ENCODE results near the gene RBM10. TPM values are rescaled to one million over a fixed set of nuclear protein-coding genes. Genes with fewer than 3 reads are reported as not detected.

The RBM10 gene
- total and polyA plus RNA-seq, 2 donors (not counting 3 experiments of a cell fraction or from before 2014, with no cell fraction given): 37.3 to 51.5 TPM

DNA sequence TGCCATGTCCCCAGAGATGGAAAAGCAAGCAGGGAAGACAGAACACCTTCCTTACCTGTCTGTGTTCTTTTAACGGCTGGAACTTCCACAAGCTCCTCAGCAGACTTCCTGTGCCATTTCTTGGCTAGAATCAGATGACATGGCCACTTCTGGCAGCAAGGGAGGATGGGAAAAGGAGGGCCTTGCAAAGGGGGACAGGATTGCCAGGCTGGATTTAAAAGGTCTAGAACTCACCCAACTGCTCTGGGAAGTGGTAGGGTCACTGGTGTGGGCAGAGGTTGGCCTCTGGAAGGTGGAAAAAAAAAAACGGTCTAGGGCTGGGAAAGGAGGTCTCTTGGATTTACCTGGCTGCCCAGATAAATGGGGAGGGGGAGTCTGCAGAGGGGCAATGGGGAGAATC is 86.1 kb downstream of the RBM10 start:
- Histone ChIP-seq H3K27ac (ENCODE audit: insufficient read depth, low read depth, low read length) (no peak overlapping the region), H3K4me2 (ENCODE audit: insufficient read depth, low read length) (no peak overlapping the region), H3K9me3 (replicated peaks; ENCODE audit: control insufficient read depth, insufficient read depth, low read length) (no peaks in the 10 kb centered on the region), H3K9ac (replicated peaks; ENCODE audit: extremely low read depth, insufficient read depth, low read length) (no peak overlapping the region), H3K36me3 (ENCODE audit: control insufficient read depth in 2 of 2, extremely low read depth in 1 of 2, insufficient read depth in 2 of 2, low read length in 2 of 2) (peaks cover 2 to 12% of the 10 kb centered on the region in 2 experiments), H3K27me3 (ENCODE audit: control insufficient read depth in 2 of 2, insufficient read depth in 2 of 2, low read length in 2 of 2) (no peaks in the 10 kb centered on the region), H3K4me1 (ENCODE audit: control insufficient read depth, extremely low read depth, insufficient read depth, low read length) (peaks cover 3% of the 10 kb centered on the region), H3K79me2 (ENCODE audit: control insufficient read depth, insufficient read depth, low read length) (peaks cover 8% of the 10 kb centered on the region), H4K20me1 (replicated peaks; ENCODE audit: control insufficient read depth, extremely low read depth, insufficient read depth, low read length) (no peaks in the 10 kb centered on the region), H2AFZ (ENCODE audit: low read depth, low read length) (no peak overlapping the region), H3K4me3 (replicated peaks in 1 of 3; ENCODE audit: insufficient read depth in 1 of 3, low read depth in 1 of 3, low read length in 3 of 3) (no peak overlapping the region), H3K9me1 (replicated peaks; ENCODE audit: control insufficient read depth, extremely low read depth, insufficient read depth, low read length) (no peaks in the 10 kb centered on the region)
- intact Hi-C loops (cut with micrococcal nuclease): loop anchor here (5.0 kb wide), 1 partner anchor 151 kb away; no protein-coding TSS in a partner anchor
- ChIA-PET CTCF (no interaction called here), POLR2A (no interaction called here)
- FAIRE-seq (no peak), DNase-seq (ENCODE audit: low read depth, low spot score) (no peak)
- TF ChIP-seq, protein P1, sequence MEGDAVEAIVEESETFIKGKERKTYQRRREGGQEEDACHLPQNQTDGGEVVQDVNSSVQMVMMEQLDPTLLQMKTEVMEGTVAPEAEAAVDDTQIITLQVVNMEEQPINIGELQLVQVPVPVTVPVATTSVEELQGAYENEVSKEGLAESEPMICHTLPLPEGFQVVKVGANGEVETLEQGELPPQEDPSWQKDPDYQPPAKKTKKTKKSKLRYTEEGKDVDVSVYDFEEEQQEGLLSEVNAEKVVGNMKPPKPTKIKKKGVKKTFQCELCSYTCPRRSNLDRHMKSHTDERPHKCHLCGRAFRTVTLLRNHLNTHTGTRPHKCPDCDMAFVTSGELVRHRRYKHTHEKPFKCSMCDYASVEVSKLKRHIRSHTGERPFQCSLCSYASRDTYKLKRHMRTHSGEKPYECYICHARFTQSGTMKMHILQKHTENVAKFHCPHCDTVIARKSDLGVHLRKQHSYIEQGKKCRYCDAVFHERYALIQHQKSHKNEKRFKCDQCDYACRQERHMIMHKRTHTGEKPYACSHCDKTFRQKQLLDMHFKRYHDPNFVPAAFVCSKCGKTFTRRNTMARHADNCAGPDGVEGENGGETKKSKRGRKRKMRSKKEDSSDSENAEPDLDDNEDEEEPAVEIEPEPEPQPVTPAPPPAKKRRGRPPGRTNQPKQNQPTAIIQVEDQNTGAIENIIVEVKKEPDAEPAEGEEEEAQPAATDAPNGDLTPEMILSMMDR (IDR thresholded peaks at IDR 0.05; ENCODE audit: extremely low read depth in 1 of 2, insufficient read depth in 1 of 2, low read depth in 1 of 2, low read length in 2 of 2): no peak
- TF ChIP-seq MYC (IDR thresholded peaks at IDR 0.05; ENCODE audit: low read depth, low read length) (no peak), POLR2A (IDR thresholded peaks at IDR 0.05; ENCODE audit: low read depth, low read length) (no peak), EZH2 (IDR thresholded peaks at IDR 0.05; ENCODE audit: borderline replicate concordance, low read depth, low read length, severe bottlenecking) (no peak), FOS (IDR thresholded peaks at IDR 0.05; ENCODE audit: borderline replicate concordance, insufficient read depth, low read length) (no peak), GATA2 (IDR thresholded peaks at IDR 0.05; ENCODE audit: insufficient read depth, insufficient read length, low read depth, low read length) (no peak), POLR2AphosphoS5 (IDR thresholded peaks at IDR 0.05; ENCODE audit: insufficient read depth, low read depth, low read length) (no peak), JUN (IDR thresholded peaks at IDR 0.05; ENCODE audit: borderline replicate concordance, insufficient read depth, insufficient read length, low read depth) (no peak)
- TF ChIP-seq, protein P2, sequence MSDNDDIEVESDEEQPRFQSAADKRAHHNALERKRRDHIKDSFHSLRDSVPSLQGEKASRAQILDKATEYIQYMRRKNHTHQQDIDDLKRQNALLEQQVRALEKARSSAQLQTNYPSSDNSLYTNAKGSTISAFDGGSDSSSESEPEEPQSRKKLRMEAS (IDR thresholded peaks at IDR 0.05; ENCODE audit: insufficient read depth, insufficient read length): no peak
- dilution Hi-C loops (cut with MboI; ENCODE audit: extremely low pct_ligation_motif_present, low sequenced_read_pairs): no loop called here
- BruUV-seq (replicated peaks): no TSS peak

Data from endothelial cell of umbilical vein (primary cell).